Suppressor macrophage treated with lipopolysaccharide for 1 hour (primary cell): ENCODE measurements around the gene SMIM24.

Experiments
- DNase-seq, 3 donors: peaks; one replicate each; pipeline ENCODE4 v3.0.0-alpha.2; 2020 to 2022

The SMIM24 gene

DNA sequence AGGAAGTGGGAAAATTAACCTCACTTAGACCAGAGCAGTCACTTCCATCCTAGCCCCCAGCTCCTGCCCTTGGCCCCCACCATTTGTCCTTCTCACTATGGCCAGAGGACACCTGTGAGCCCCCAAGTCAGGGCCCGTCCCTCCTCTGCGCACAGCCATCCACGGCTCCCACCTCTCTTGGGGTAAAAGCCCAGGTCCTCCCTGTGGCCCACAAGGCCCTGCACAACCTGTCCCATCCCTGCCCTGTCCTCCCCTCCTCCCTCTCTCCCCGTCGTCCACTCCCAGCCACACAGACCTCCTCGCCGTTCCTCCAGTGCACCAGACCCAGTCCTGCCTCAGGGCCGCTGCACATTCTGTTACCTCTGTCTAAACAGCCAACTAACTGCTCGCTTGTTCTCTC, 53.9 kb downstream of the SMIM24 start:
- no peak for DNase-seq
